GM12891 (cell line): ENCODE results near the gene PDPK1.

Experiments used
- PAX5 ChIP-seq: IDR thresholded peaks from 2 replicates; pipeline ENCODE4 v1.6.1; 2011; ENCODE audit warnings: low read length, moderate library complexity, mild to moderate bottlenecking; ENCODE audit not compliant: insufficient read depth, severe bottlenecking
- POLR2A ChIP-seq: IDR thresholded peaks from 2 replicates; pipeline ENCODE4 v1.6.1; 2011; ENCODE audit warnings: low read depth, low read length, control low read depth
- POLR2AphosphoS5 ChIP-seq: IDR thresholded peaks from 2 replicates; pipeline ENCODE4 v1.6.1; 2011; ENCODE audit warnings: low read depth, low read length, control low read depth
- POU2F2 ChIP-seq: IDR thresholded peaks from 2 replicates; pipeline ENCODE4 v1.6.1; 2011; ENCODE audit warnings: low read depth, mild to moderate bottlenecking, control low read depth, low read length, moderate library complexity
- TAF1 ChIP-seq: IDR thresholded peaks from 2 replicates; pipeline ENCODE4 v1.6.1; 2011; ENCODE audit warnings: low read depth, low read length, control low read depth

DNA sequence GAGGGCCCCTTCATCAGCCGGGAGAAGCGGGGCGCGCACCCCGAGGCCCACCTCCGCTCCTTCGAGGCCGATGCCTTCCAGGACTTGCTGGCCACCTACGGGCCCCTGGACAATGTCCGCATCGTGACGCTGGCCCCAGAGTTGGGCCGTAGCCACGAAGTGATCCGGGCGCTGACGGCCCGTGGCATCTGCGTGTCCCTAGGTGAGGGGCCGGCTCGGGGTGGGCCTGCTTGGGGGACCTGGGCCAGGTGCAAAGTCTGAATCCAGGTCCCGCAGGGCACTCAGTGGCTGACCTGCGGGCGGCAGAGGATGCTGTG, 10.1 kb upstream of the PDPK1 start:
- no peak for TF ChIP-seq POLR2A
- no peak for TF ChIP-seq POLR2AphosphoS5
- TF ChIP-seq TAF1, result no peak
- TF ChIP-seq POU2F2, result no peak
- TF ChIP-seq PAX5, result no peak
